RWPE1 (cell line): ENCODE data around the gene FCRLB.
"Not testable (repeated sequence)": the region's sequence is repeated elsewhere in the genome, so short reads cannot be mapped to it uniquely, and the experiment has no call there.

ENCODE experiments used
- CTCF ChIA-PET: fragments of 350-600 bp; sonication (Branson Sonifier 250); formaldehyde crosslinking; extraction: SDS; loops from one replicate; lab custom pipeline; 2021; lab: Yijun Ruan, JAX
- POLR2A ChIA-PET: fragments of 400-600 bp; formaldehyde crosslinking; extraction: SDS; loops from one replicate; lab custom pipeline; 2020; ENCODE audit warnings: antibody characterized with exemption; ENCODE audit not compliant: low non-redundant PET; lab: Yijun Ruan, JAX
- DNase-seq: peaks from one replicate; pipeline ENCODE4 v3.0.0; 2012; ENCODE audit warnings: low spot score
- H3K27ac ChIP-seq: fragments of 450-650 bp; 2 replicates; pipeline ENCODE4 v1.5.1; 2017
- TF ChIP-seq, protein P1 (sequence below): fragments of 450-650 bp; conservative IDR thresholded peaks from 2 replicates; pipeline ENCODE4 v1.5.1; 2017; ENCODE audit warnings: low read depth, mild to moderate bottlenecking

FCRLB gene

GRCh38 chr1:161763522-161764098 is 42.3 kb downstream of the FCRLB start:
- DNase-seq, result peak; percentile 28
- POLR2A ChIA-PET, result no interaction called here
- TF ChIP-seq, protein P1, sequence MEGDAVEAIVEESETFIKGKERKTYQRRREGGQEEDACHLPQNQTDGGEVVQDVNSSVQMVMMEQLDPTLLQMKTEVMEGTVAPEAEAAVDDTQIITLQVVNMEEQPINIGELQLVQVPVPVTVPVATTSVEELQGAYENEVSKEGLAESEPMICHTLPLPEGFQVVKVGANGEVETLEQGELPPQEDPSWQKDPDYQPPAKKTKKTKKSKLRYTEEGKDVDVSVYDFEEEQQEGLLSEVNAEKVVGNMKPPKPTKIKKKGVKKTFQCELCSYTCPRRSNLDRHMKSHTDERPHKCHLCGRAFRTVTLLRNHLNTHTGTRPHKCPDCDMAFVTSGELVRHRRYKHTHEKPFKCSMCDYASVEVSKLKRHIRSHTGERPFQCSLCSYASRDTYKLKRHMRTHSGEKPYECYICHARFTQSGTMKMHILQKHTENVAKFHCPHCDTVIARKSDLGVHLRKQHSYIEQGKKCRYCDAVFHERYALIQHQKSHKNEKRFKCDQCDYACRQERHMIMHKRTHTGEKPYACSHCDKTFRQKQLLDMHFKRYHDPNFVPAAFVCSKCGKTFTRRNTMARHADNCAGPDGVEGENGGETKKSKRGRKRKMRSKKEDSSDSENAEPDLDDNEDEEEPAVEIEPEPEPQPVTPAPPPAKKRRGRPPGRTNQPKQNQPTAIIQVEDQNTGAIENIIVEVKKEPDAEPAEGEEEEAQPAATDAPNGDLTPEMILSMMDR, result peak; percentile 43
- CTCF ChIA-PET, result no interaction called here
- no peak overlapping the region for H3K27ac ChIP-seq

GRCh38 chr1:161766102-161766981 is 45.0 kb downstream of the FCRLB start, which contains the start of gene ATF6:
TSS of gene ATF6 (plus strand) at chr1:161766320. CDS start at chr1:161766361, 41 bp downstream.
- POLR2A ChIA-PET, result no interaction called here
- CTCF ChIA-PET, result interaction anchor here (0.6 to 0.7 kb wide), 3 partner anchors 10 to 520 kb away, joined by 3 to 6 read pairs (median 4); no protein-coding TSS in a partner anchor

DNA sequence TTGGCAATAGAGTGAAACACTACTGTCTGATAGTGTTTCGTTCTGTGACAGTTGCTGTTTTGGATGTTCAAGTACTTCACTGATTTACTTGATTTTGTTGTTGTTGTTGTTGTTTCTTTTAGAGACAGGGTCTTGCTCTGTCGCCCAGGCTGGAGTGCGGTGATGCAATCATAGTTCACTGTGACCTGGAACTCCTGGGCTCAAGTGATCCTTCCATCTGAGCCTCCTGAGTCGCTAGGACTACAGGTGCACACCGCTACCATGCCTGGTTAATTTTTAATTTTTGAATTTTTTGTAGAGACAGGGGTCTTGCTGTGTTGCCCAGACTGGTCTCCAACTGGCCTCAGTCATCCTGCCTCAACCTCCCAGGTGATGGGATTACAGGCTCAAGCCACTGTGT is 47.1 kb downstream of the FCRLB start:
- POLR2A ChIA-PET, result no interaction called here
- CTCF ChIA-PET, result no interaction called here

More at GRCh38 chr1:161766102-161766981, 45.0 kb downstream of the FCRLB start, which contains the start of gene ATF6:
- peak; percentile 76 for DNase-seq
- TF ChIP-seq, protein P1, result no peak
- peak within 1 kb of the TSS; percentile 78 for H3K27ac ChIP-seq

DNA sequence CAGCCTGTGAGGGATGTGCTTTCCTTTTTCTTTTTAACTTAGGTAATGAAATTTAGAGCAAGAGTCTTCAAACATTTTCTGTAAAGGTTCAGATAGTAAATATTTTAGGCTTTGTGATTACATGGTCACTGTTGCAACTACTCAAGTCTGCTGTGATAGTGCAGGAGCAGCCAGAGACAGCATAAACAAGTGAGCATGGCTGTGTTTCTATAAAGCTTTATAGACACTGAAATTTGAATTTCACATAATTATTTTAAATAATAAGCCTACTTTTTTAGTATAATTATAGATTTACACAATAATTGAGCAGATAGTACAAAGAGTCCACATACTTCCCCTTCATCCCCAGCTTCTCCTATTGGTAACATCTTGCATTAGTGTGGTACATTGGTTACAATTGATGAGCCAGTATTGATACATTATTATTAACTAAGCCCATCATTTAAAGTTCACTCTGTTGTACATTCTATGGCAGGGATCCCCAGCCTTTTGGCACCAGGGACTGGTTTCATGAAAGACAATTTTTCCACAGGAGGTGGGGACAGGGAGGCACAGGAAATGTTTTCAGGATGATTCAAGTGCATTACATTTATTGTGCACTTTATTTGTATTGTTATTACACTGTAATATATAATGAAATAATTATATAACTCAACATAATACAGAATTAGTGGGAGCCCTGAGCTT is 47.8 kb downstream of the FCRLB start:
- ChIA-PET CTCF (no interaction called here), POLR2A (no interaction called here)
- H3K27ac ChIP-seq, result no peak overlapping the region

More for the DNA sequence above, 47.1 kb downstream of the FCRLB start:
- no peak for DNase-seq
- TF ChIP-seq, protein P1, result no peak
- H3K27ac ChIP-seq, result no peak overlapping the region

DNA sequence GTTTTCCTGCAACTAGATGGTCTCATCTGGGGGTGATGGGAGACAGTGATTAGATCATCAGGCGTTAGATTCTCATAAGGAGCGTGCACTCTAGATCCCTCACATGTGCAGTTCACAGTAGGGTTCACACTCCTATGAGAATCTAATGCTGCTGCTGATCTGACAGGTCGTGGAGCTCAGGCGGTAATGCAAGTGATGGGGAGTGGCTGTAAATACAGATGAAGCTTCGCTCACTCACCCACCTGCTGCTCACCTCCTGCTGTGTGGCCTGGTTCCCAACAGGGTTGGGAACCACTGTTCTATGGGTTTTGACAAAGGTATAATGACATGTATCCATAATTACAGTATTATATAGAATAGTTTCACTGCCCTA is 48.3 kb downstream of the FCRLB start:
- DNase-seq, H3K27ac ChIP-seq, POLR2A ChIA-PET, CTCF ChIA-PET: not testable (repeated sequence)

More for the DNA sequence above, 47.8 kb downstream of the FCRLB start:
- no peak for DNase-seq
- TF ChIP-seq, protein P1, result no peak

GRCh38 chr1:161770250-161770649 is 48.9 kb downstream of the FCRLB start:
- CTCF ChIA-PET, result no interaction called here
- TF ChIP-seq, protein P1, result no peak
- no peak overlapping the region for H3K27ac ChIP-seq
- no peak for DNase-seq
- POLR2A ChIA-PET, result no interaction called here
